Measurements from ENCODE around the gene BUD23. TPM values are rescaled to one million over a fixed set of nuclear protein-coding genes. Genes with fewer than 3 reads are reported as not detected.

Gene BUD23
- total and polyA plus RNA-seq, 9 of the 15 experiments (the other 6 are each of a cell fraction or from before 2014, with no cell fraction given), result 79.5 to 270 (median 150) TPM

GRCh38 chr7:73682745-73683055, 697 bp upstream of the BUD23 start:
- H3K4me1 ChIP-seq (replicated peaks in 1 of 2; ENCODE audit: control insufficient read depth in 2 of 2, insufficient read depth in 2 of 2, low read length in 2 of 2), result peaks cover 35 to 45% of the 10 kb centered on the region in 2 experiments; a peak in 4 of 5 replicates
- no peak for DNase-seq (ENCODE audit: extremely low read depth in 1 of 4, low spot score in 3 of 4)
- BruUV-seq (replicated peaks), result no TSS peak
- no peaks in the 10 kb centered on the region for H3K9me1 ChIP-seq (ENCODE audit: control insufficient read depth, insufficient read depth, low read length)
- H3K36me3 ChIP-seq (ENCODE audit: control insufficient read depth, insufficient read depth, low read length), result peaks cover 60% of the 10 kb centered on the region
- peaks cover 83% of the 10 kb centered on the region for H3K79me2 ChIP-seq (ENCODE audit: control insufficient read depth, insufficient read depth, low read length)
- 1% methylated on average over 31 of the region's 33 CpGs for WGBS (ENCODE audit: insufficient coverage, low coverage, missing lambda C conversion rate)
- H3K4me3 ChIP-seq, result peak overlapping the region; percentile 99
- H3K9ac ChIP-seq (ENCODE audit: insufficient read depth in 1 of 2, low read depth in 2 of 2, low read length in 2 of 2), result peak overlapping the region; percentile 80 to 100
- H3K9me3 ChIP-seq (replicated peaks; ENCODE audit: control insufficient read depth, insufficient read depth, low read depth, low read length), result no peaks in the 10 kb centered on the region
- in situ Hi-C loops (cut with MboI) (no loop called here), intact Hi-C loops (cut with micrococcal nuclease) (loop anchor here (5.0 kb wide), 1 partner anchor 35 kb away; the partner anchor contains the start of gene STX1A)
- peak overlapping the region; percentile 98 for H2AFZ ChIP-seq (ENCODE audit: low read depth, low read length)
- H3K27ac ChIP-seq (ENCODE audit: extremely low read depth, low read depth, low read length), result peak overlapping the region; percentile 73
- H3K4me2 ChIP-seq (ENCODE audit: insufficient read depth, low read length), result peak overlapping the region; percentile 94
- peak; percentile 10 for ATAC-seq
- CTCF ChIA-PET (ENCODE audit: low intra/inter-chr PET ratio), result no interaction called here
- POLR2A ChIA-PET, result interaction anchor here (0.6 kb wide), 1 partner anchor 162 kb away, joined by 3 read pairs; no protein-coding TSS in a partner anchor
- no peak for FAIRE-seq
- 0 out of 2 replicates have a peak, but pooled peaks cover 7% of the 10 kb centered on the region for H4K20me1 ChIP-seq (replicated peaks; ENCODE audit: control insufficient read depth, insufficient read depth, low read length)
- H3K27me3 ChIP-seq (ENCODE audit: control insufficient read depth in 2 of 2, insufficient read depth in 2 of 2, low read length in 2 of 2), result no peaks in the 10 kb centered on the region
- 0 out of 2 replicates have a peak, but pooled peaks have one; percentile 48 for TF ChIP-seq PRMT5 (CRISPR knock-in tag; IDR thresholded peaks at IDR 0.05)
- no peak for TF ChIP-seq HEY1 (CRISPR knock-in tag; IDR thresholded peaks at IDR 0.05; ENCODE audit: borderline replicate concordance)
- no peak for TF ChIP-seq KLF1 (tag; IDR thresholded peaks at IDR 0.05)
- 0 out of 2 replicates have a peak, but pooled peaks have one; percentile 18 for TF ChIP-seq XRCC5 (IDR thresholded peaks at IDR 0.05; ENCODE audit: low read depth, low read length)
- no peak for TF ChIP-seq NFE2L1 (tag; IDR thresholded peaks at IDR 0.05; ENCODE audit: borderline replicate concordance, low read depth)
- TF ChIP-seq RFX1 (IDR thresholded peaks at IDR 0.05), result no peak
- no peak for TF ChIP-seq NCOA4 (IDR thresholded peaks at IDR 0.05; ENCODE audit: partially characterized antibody)
- no peak for TF ChIP-seq EWSR1 (IDR thresholded peaks at IDR 0.05; ENCODE audit: borderline replicate concordance, low read depth, partially characterized antibody)
- TF ChIP-seq ZNF23 (CRISPR knock-in tag; IDR thresholded peaks at IDR 0.05), result no peak
- TF ChIP-seq HNRNPH1 (optimal IDR thresholded peaks at IDR 0.05; ENCODE audit: low read depth, low read length), result no peak
- TF ChIP-seq ZNF134 (CRISPR knock-in tag; conservative IDR thresholded peaks at IDR 0.05), result no peak
- no peak for TF ChIP-seq FOXJ2 (tag; IDR thresholded peaks at IDR 0.05)
- TF ChIP-seq ZNF212 (CRISPR knock-in tag; IDR thresholded peaks at IDR 0.05), result no peak
- 0 out of 2 replicates have a peak, but pooled peaks have one; percentile 10 for TF ChIP-seq ZNF609 (CRISPR knock-in tag; IDR thresholded peaks at IDR 0.05; ENCODE audit: borderline replicate concordance)
- no peak for TF ChIP-seq IRF9 (tag; IDR thresholded peaks at IDR 0.05)
- peak; percentile 87; the same call in 1 of the 2 replicates for TF ChIP-seq FOXP4 (CRISPR knock-in tag; IDR thresholded peaks at IDR 0.05; ENCODE audit: borderline replicate concordance)
